ENCODE results near the gene EXOC3. TPM values are rescaled to one million over a fixed set of nuclear protein-coding genes. Genes with fewer than 3 reads are reported as not detected.

Gene EXOC3
- total RNA-seq, 2 experiments from 2014 or later, result 31.0 to 58.2 TPM

- Histone ChIP-seq H4K20me1 (ENCODE audit: insufficient read depth, low read length) (peaks cover 4% of the 10 kb centered on the region; the same call in 1 of the 2 replicates), H3K9me2 (ENCODE audit: insufficient read depth, low read length) (no peaks in the 10 kb centered on the region), H3K9me3 (ENCODE audit: low read length) (no peaks in the 10 kb centered on the region), H3K4me3 (ENCODE audit: low read depth, low read length, poor library complexity, severe bottlenecking) (peak overlapping the region; percentile 76), H3K4me2 (ENCODE audit: low read length) (peak overlapping the region; percentile 87), H3K27ac (ENCODE audit: low read depth, low read length, poor library complexity, severe bottlenecking) (no peak overlapping the region), H3K4me1 (ENCODE audit: insufficient read depth, low read length, poor library complexity, severe bottlenecking) (peaks cover 24% of the 10 kb centered on the region), H3K79me2 (ENCODE audit: insufficient read depth, low read depth, low read length) (peaks cover 11% of the 10 kb centered on the region; the same call in 1 of the 2 replicates), H3K36me3 (ENCODE audit: insufficient read depth, low read length) (peaks cover 27% of the 10 kb centered on the region; the same call in 1 of the 2 replicates), H2AFZ (ENCODE audit: low read length) (no peak overlapping the region)
- ChIA-PET POLR2A (interaction anchor here (0.6 to 0.9 kb wide), 2 partner anchors 58 to 795 kb away, joined by 3 read pairs; no protein-coding TSS in a partner anchor), CTCF (ENCODE audit: unreplicated experiment) (interaction anchor here (0.6 kb wide), 2 partner anchors 47 to 283 kb away, joined by 10 to 24 read pairs; no protein-coding TSS in a partner anchor)
- TF ChIP-seq CTCF (conservative IDR thresholded peaks at IDR 0.05; ENCODE audit: low read length) (no peak), EZH2phosphoT487 (IDR thresholded peaks at IDR 0.05; ENCODE audit: borderline replicate concordance, low read depth, low read length) (no peak)
- intact Hi-C loops (cut with micrococcal nuclease; ENCODE audit: unreplicated experiment), result loop anchor here (10.0 kb wide), 1 partner anchor 143 kb away; the partner anchor contains the start of gene CEP72
- BruUV-seq (replicated peaks), result no TSS peak
- peak; percentile 14 for DNase-seq (ENCODE audit: low spot score)
Observed at GRCh38 chr5:471750-472058, 28.7 kb downstream of the EXOC3 start.

- DNase-seq (ENCODE audit: low spot score), result no peak
- BruUV-seq (replicated peaks), result TSS peak; percentile 67
Observed at GRCh38 chr5:472076-472655, 29.2 kb downstream of the EXOC3 start.

More at GRCh38 chr5:472076-472655, 29.2 kb downstream of the EXOC3 start:
- Histone ChIP-seq H3K4me2 (ENCODE audit: low read length) (peak overlapping the region; percentile 87), H2AFZ (ENCODE audit: low read length) (peak overlapping the region; percentile 55; the same call in 1 of the 2 replicates), H3K4me3 (ENCODE audit: low read depth, low read length, poor library complexity, severe bottlenecking) (peak overlapping the region; percentile 76), H4K20me1 (ENCODE audit: insufficient read depth, low read length) (peaks cover 4% of the 10 kb centered on the region; the same call in 1 of the 2 replicates), H3K4me1 (ENCODE audit: insufficient read depth, low read length, poor library complexity, severe bottlenecking) (peaks cover 24% of the 10 kb centered on the region), H3K9me3 (ENCODE audit: low read length) (no peaks in the 10 kb centered on the region), H3K9me2 (ENCODE audit: insufficient read depth, low read length) (no peaks in the 10 kb centered on the region), H3K27ac (ENCODE audit: low read depth, low read length, poor library complexity, severe bottlenecking) (peak overlapping the region; percentile 50), H3K79me2 (ENCODE audit: insufficient read depth, low read depth, low read length) (peaks cover 11% of the 10 kb centered on the region; the same call in 1 of the 2 replicates), H3K36me3 (ENCODE audit: insufficient read depth, low read length) (peaks cover 27% of the 10 kb centered on the region; the same call in 1 of the 2 replicates)
- ChIA-PET CTCF (ENCODE audit: unreplicated experiment) (interaction anchor here (0.6 kb wide), 2 partner anchors 48 to 284 kb away, joined by 10 to 24 read pairs; no protein-coding TSS in a partner anchor), POLR2A (interaction anchor here (0.6 to 0.9 kb wide), 2 partner anchors 58 to 795 kb away, joined by 3 read pairs; no protein-coding TSS in a partner anchor)
- TF ChIP-seq CTCF (conservative IDR thresholded peaks at IDR 0.05; ENCODE audit: low read length), result no peak
- TF ChIP-seq EZH2phosphoT487 (IDR thresholded peaks at IDR 0.05; ENCODE audit: borderline replicate concordance, low read depth, low read length), result no peak
- intact Hi-C loops (cut with micrococcal nuclease; ENCODE audit: unreplicated experiment), result loop anchor here (10.0 kb wide), 1 partner anchor 143 kb away; the partner anchor contains the start of gene CEP72

Measured in OCI-LY7 (cell line).